SK-N-SH treated with all-trans-retinoic acid at 6 μM for 48 hours (cell line): ENCODE results near the gene B4GALT1.
A peak's percentile ranks its signal among the peaks of the same experiment; 100 is the strongest.

Experiments
- ATAC-seq: fragments of 200-7000 bp; cut with Tn5 transposase; 3 replicates; pipeline ENCODE4 v1.9.1; 2020; ENCODE audit warnings: mild to moderate bottlenecking, moderate library complexity
- ARNTL ChIP-seq: fragments of 450-650 bp; formaldehyde crosslinking; IDR thresholded peaks from 2 replicates; pipeline ENCODE4 v1.5.0; 2020; ENCODE audit warnings: low read depth, mild to moderate bottlenecking, moderate library complexity, borderline replicate concordance
- BACH2 ChIP-seq: fragments of 250-450 bp; sonication (Bioruptor Pico); IDR thresholded peaks from 2 replicates; pipeline ENCODE4 v1.9.0; 2021; ENCODE audit warnings: mild to moderate bottlenecking, borderline replicate concordance
- ESRRG ChIP-seq: fragments of 250-450 bp; sonication (Bioruptor Pico); IDR thresholded peaks from 2 replicates; pipeline ENCODE4 v1.6.1; 2021; ENCODE audit warnings: mild to moderate bottlenecking
- GLIS3 ChIP-seq: fragments of 250-450 bp; sonication (Bioruptor Pico); IDR thresholded peaks from 2 replicates; pipeline ENCODE4 v1.5.0; 2020; ENCODE audit warnings: mild to moderate bottlenecking, moderate library complexity
- OSR1 ChIP-seq: fragments of 250-450 bp; sonication (Bioruptor Pico); IDR thresholded peaks from 2 replicates; pipeline ENCODE4 v1.8.0; 2022; ENCODE audit warnings: moderate library complexity, mild to moderate bottlenecking, inconsistent platforms
- PPARA ChIP-seq: fragments of 250-450 bp; sonication (Bioruptor Pico); IDR thresholded peaks from 2 replicates; pipeline ENCODE4 v1.5.0; 2020; ENCODE audit warnings: mild to moderate bottlenecking, borderline replicate concordance
- RARB ChIP-seq: fragments of 250-450 bp; sonication (Bioruptor Pico); IDR thresholded peaks from 2 replicates; pipeline ENCODE4 v1.8.0; 2021; ENCODE audit warnings: mild to moderate bottlenecking, moderate library complexity
- SNAI2 ChIP-seq: fragments of 250-450 bp; sonication (Bioruptor Pico); IDR thresholded peaks from 2 replicates; pipeline ENCODE4 v1.5.0; 2020; ENCODE audit warnings: mild to moderate bottlenecking, moderate library complexity
- TCF4 ChIP-seq: fragments of 250-450 bp; sonication (Bioruptor Pico); IDR thresholded peaks from 2 replicates; pipeline ENCODE4 v1.8.0; 2021; ENCODE audit warnings: mild to moderate bottlenecking, moderate library complexity, borderline replicate concordance
- TOX ChIP-seq: fragments of 250-450 bp; sonication (Bioruptor Pico); IDR thresholded peaks from 2 replicates; pipeline ENCODE4 v1.8.0; 2021; ENCODE audit warnings: mild to moderate bottlenecking, moderate library complexity, borderline replicate concordance
- ZC3H10 ChIP-seq: fragments of 250-450 bp; sonication (Bioruptor Pico); IDR thresholded peaks from 2 replicates; pipeline ENCODE4 v1.5.1; 2021; ENCODE audit warnings: mild to moderate bottlenecking, moderate library complexity
- ZFP30 ChIP-seq: fragments of 450-650 bp; formaldehyde crosslinking; IDR thresholded peaks from 2 replicates; pipeline ENCODE4 v1.5.0; 2022; ENCODE audit warnings: mild to moderate bottlenecking, moderate library complexity
- ZNF565 ChIP-seq: fragments of 450-650 bp; formaldehyde crosslinking; conservative IDR thresholded peaks from 2 replicates; pipeline ENCODE4 v1.5.0; 2020; ENCODE audit warnings: low read depth, mild to moderate bottlenecking, moderate library complexity
- ZNF8 ChIP-seq: fragments of 450-650 bp; formaldehyde crosslinking; IDR thresholded peaks from 2 replicates; pipeline ENCODE4 v1.5.0; 2020; ENCODE audit warnings: mild to moderate bottlenecking, moderate library complexity
- TF ChIP-seq, protein P1 (sequence below): fragments of 250-450 bp; sonication (Bioruptor Pico); IDR thresholded peaks from 2 replicates; pipeline ENCODE4 v1.8.0; 2020; ENCODE audit warnings: mild to moderate bottlenecking, moderate library complexity, borderline replicate concordance
- TF ChIP-seq, protein P2 (sequence below): fragments of 250-450 bp; sonication (Bioruptor Pico); IDR thresholded peaks from 2 replicates; pipeline ENCODE4 v1.5.0; 2020; ENCODE audit warnings: mild to moderate bottlenecking, moderate library complexity
- TF ChIP-seq, protein P3 (sequence below): fragments of 250-450 bp; sonication (Bioruptor Pico); IDR thresholded peaks from 2 replicates; pipeline ENCODE4 v1.5.1; 2020; ENCODE audit warnings: low read depth, mild to moderate bottlenecking, moderate library complexity

B4GALT1 gene

DNA sequence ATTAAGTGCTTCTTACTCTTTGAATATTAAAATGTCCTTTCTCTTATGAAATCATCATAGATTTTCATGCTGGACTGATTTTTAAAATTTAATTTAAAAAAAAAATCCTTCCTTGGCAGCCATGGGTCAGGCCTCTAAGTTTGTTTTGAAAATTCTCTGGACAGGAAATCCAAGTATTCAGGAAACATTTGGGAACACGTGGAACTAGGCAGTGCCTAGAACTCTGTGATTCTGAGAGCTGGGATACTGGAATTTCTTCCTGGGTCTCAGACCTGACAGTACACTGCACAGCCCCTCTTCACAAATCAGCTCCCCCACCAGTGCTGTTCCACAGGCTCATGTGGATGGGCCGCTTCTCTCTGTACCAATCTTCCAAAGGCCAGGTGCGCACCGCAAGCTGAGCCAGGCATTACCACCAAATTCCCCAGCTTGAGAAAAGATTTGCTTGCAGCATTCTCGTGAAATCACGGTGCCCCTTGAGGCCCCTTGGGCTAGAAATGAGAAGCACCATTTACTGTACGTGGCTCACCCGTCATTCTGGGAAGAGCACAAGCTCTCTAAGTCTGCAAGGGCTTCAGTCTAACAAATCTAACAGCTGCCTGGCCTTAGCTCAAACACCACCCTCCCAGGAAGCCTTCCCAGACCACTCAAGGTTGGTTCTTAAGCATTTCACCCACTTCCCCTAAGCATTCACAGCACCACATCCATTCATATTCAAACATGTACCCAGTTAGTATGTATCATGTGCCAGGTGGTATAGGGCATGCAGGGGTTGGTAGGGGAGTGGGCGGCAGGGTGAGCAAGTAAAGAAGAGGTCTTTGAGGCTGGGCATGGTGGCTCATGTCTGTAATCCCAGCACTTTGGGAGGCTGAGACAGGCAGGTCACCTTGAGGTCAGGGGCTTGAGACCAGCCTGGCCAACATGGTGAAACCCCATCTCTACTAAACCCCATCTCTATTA, 26.5 kb downstream of the B4GALT1 start:
- TF ChIP-seq TCF4 (CRISPR knock-in tag), result no peak
- TF ChIP-seq SNAI2 (CRISPR knock-in tag), result no peak
- no peak for TF ChIP-seq GLIS3 (CRISPR knock-in tag)
- TF ChIP-seq TOX (CRISPR knock-in tag), result no peak
- no peak for TF ChIP-seq BACH2
- no peak for TF ChIP-seq ZC3H10 (CRISPR knock-in tag)
- TF ChIP-seq ARNTL, result no peak
- no peak for TF ChIP-seq ZFP30 (CRISPR knock-in tag)
- TF ChIP-seq ESRRG (CRISPR knock-in tag), result no peak
- ATAC-seq, result no peak

DNA sequence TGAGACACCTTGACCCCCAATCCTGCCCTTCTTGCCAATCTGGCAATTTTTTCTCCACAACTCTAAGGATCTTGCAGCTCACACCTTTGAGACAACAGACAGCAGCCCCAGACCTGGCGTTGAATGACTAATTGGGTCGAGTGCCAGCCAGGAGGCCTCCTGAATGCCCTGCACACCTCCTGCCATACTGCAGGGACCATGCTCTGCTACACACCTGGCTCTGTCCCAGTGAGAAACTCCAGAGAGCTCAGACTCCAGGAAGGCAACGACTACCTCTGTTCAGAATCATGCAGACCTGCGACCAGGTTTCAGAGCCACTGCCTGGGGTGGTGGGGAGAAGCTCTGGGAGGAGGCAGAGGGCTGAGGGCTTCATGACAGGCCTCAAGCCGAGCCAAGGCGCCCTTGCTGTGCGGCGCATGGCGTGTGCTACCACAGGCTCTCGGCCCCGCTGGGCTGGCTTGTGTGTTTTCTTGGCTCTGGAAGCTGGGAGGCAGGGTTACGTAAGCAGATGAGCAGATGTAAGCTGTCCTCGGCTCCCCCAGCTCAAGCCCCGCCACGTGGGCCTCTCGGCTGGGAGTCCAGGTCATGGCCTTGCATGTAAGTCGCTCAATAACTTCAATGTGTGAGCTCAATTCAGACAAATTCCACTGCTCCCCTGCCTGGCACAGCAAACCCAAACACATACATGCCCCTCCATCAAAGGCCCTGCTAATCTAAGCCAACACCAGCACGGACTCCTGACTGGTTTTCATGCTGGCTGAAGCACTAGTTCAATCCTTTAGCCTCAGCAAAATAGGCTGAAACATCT, 27.5 kb downstream of the B4GALT1 start:
- no peak for TF ChIP-seq ZNF565
- TF ChIP-seq, protein P1, sequence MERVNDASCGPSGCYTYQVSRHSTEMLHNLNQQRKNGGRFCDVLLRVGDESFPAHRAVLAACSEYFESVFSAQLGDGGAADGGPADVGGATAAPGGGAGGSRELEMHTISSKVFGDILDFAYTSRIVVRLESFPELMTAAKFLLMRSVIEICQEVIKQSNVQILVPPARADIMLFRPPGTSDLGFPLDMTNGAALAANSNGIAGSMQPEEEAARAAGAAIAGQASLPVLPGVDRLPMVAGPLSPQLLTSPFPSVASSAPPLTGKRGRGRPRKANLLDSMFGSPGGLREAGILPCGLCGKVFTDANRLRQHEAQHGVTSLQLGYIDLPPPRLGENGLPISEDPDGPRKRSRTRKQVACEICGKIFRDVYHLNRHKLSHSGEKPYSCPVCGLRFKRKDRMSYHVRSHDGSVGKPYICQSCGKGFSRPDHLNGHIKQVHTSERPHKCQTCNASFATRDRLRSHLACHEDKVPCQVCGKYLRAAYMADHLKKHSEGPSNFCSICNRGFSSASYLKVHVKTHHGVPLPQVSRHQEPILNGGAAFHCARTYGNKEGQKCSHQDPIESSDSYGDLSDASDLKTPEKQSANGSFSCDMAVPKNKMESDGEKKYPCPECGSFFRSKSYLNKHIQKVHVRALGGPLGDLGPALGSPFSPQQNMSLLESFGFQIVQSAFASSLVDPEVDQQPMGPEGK, result no peak
- no peak for TF ChIP-seq OSR1
- TF ChIP-seq PPARA (CRISPR knock-in tag), result no peak
- TF ChIP-seq ZNF8 (CRISPR knock-in tag), result no peak
- TF ChIP-seq, protein P2, sequence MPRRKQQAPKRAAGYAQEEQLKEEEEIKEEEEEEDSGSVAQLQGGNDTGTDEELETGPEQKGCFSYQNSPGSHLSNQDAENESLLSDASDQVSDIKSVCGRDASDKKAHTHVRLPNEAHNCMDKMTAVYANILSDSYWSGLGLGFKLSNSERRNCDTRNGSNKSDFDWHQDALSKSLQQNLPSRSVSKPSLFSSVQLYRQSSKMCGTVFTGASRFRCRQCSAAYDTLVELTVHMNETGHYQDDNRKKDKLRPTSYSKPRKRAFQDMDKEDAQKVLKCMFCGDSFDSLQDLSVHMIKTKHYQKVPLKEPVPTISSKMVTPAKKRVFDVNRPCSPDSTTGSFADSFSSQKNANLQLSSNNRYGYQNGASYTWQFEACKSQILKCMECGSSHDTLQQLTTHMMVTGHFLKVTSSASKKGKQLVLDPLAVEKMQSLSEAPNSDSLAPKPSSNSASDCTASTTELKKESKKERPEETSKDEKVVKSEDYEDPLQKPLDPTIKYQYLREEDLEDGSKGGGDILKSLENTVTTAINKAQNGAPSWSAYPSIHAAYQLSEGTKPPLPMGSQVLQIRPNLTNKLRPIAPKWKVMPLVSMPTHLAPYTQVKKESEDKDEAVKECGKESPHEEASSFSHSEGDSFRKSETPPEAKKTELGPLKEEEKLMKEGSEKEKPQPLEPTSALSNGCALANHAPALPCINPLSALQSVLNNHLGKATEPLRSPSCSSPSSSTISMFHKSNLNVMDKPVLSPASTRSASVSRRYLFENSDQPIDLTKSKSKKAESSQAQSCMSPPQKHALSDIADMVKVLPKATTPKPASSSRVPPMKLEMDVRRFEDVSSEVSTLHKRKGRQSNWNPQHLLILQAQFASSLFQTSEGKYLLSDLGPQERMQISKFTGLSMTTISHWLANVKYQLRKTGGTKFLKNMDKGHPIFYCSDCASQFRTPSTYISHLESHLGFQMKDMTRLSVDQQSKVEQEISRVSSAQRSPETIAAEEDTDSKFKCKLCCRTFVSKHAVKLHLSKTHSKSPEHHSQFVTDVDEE (CRISPR knock-in tag), result no peak
- TF ChIP-seq, protein P3, sequence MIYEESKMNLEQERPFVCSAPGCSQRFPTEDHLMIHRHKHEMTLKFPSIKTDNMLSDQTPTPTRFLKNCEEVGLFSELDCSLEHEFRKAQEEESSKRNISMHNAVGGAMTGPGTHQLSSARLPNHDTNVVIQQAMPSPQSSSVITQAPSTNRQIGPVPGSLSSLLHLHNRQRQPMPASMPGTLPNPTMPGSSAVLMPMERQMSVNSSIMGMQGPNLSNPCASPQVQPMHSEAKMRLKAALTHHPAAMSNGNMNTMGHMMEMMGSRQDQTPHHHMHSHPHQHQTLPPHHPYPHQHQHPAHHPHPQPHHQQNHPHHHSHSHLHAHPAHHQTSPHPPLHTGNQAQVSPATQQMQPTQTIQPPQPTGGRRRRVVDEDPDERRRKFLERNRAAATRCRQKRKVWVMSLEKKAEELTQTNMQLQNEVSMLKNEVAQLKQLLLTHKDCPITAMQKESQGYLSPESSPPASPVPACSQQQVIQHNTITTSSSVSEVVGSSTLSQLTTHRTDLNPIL (CRISPR knock-in tag), result no peak
- no peak for TF ChIP-seq TCF4 (CRISPR knock-in tag)
- ATAC-seq, result peak; percentile 25; the same call in 2 of the 3 replicates

DNA sequence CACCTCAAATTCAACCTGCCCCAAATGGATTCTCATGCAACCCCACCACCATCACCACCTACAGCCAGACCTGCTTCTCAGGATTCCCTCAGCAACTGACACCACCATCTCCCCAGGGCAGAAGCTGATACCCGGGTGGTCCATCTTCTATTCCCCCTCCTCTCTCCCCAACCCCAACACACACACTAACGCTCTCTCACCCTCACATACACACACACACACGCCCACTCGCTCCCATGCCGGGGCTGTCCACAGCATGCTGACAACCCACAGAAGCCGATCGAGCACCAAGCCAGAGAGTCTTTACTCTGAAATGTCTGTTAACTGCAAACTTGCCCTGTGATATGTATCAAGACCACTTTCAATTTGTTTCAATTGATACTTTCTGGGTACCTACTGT, 28.4 kb downstream of the B4GALT1 start:
- no peak for TF ChIP-seq ZNF8 (CRISPR knock-in tag)
- TF ChIP-seq, protein P3 (CRISPR knock-in tag), result no peak
- TF ChIP-seq ZC3H10 (CRISPR knock-in tag), result no peak
- TF ChIP-seq ARNTL, result no peak
- no peak for TF ChIP-seq PPARA (CRISPR knock-in tag)
- no peak for TF ChIP-seq ESRRG (CRISPR knock-in tag)
- TF ChIP-seq, protein P2 (CRISPR knock-in tag), result no peak
- TF ChIP-seq OSR1, result no peak
- no peak for TF ChIP-seq GLIS3 (CRISPR knock-in tag)
- TF ChIP-seq RARB (CRISPR knock-in tag), result no peak
- TF ChIP-seq ZFP30 (CRISPR knock-in tag), result no peak
- ATAC-seq, result no peak
